ENCODE data around the gene OR9Q1. TPM values are rescaled to one million over a fixed set of nuclear protein-coding genes. Genes with fewer than 3 reads are reported as not detected.

The OR9Q1 gene
- total and polyA plus RNA-seq, 2 of the 13 experiments (the other 11 are each of a cell fraction or from before 2014, with no cell fraction given): not detected

DNA sequence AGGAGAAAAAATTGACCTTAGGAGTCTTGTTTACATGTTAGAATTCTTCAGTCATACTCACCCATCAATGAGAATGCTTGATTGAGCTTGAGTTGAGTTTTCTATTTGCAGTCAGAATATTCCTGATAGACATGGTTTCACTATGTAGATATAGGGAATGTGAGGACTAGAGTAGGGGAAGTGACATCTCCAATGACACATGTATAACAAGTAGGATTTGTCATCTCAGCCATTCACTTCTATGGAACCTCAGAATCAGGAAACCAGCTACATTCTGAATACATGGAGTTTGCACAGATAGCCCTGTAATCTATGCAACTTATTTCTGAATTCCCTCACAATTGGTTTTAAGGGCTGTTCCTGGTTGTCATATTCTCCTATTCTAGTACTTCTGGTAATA is 20.1 kb upstream of the OR9Q1 start (continued):
- TF ChIP-seq ZNF260 (CRISPR knock-in tag; IDR thresholded peaks at IDR 0.05; ENCODE audit: borderline replicate concordance, low read depth) (no peak), ERF (CRISPR knock-in tag; IDR thresholded peaks at IDR 0.05) (no peak), SNAPC2 (CRISPR knock-in tag; IDR thresholded peaks at IDR 0.05) (no peak), GTF3A (CRISPR knock-in tag; conservative IDR thresholded peaks at IDR 0.05) (no peak), BCL6 (CRISPR knock-in tag; IDR thresholded peaks at IDR 0.05) (no peak), AHR (CRISPR knock-in tag; IDR thresholded peaks at IDR 0.05) (no peak)

DNA sequence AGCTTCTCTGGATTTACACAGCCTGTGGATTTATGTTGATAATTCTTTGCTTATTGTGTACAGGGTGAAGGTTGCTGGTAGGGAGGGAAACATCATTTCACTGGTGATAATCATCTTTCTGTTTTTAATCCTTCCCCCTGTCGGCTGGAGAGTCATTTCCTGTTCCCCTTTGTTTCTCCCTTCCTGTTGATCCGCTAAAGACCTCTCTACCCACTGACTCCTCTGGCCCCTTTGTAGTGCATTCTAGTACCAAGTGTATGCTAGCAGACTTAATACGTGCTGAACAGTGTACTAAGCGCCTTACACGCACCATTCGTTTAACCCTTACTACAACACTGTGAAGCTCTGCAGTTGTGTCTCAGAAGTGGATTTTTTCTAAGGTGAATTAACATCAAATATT is 19.0 kb upstream of the OR9Q1 start:
- ChIA-PET POLR2A (interaction anchor here (0.5 kb wide), 1 partner anchor 369 kb away, joined by 3 read pairs; no protein-coding TSS in a partner anchor), CTCF (ENCODE audit: low intra/inter-chr PET ratio, low total read pairs) (no interaction called here)
- TF ChIP-seq TSC22D2 (CRISPR knock-in tag; IDR thresholded peaks at IDR 0.05; ENCODE audit: borderline replicate concordance) (no peak), SOX13 (IDR thresholded peaks at IDR 0.05) (no peak), SOX13 (CRISPR knock-in tag; conservative IDR thresholded peaks at IDR 0.05 in 1 of 2, IDR thresholded peaks at IDR 0.05 in 1 of 2) (peak in 1 of 2 experiments; percentile 28; a peak in 1 of 4 replicates), TP53 (CRISPR knock-in tag; conservative IDR thresholded peaks at IDR 0.05) (no peak), ZNF724P (CRISPR knock-in tag; IDR thresholded peaks at IDR 0.05; ENCODE audit: borderline replicate concordance) (no peak), ZNF652 (CRISPR knock-in tag; IDR thresholded peaks at IDR 0.05; ENCODE audit: borderline replicate concordance, low read depth) (peak; percentile 80; the same call in 1 of the 2 replicates), SOX5 (CRISPR knock-in tag; IDR thresholded peaks at IDR 0.05; ENCODE audit: borderline replicate concordance) (peak; percentile 33; the same call in 1 of the 2 replicates), MED1 (CRISPR knock-in tag; IDR thresholded peaks at IDR 0.05) (0 out of 2 replicates have a peak, but pooled peaks have one; percentile 37)
- TF ChIP-seq, protein P1, sequence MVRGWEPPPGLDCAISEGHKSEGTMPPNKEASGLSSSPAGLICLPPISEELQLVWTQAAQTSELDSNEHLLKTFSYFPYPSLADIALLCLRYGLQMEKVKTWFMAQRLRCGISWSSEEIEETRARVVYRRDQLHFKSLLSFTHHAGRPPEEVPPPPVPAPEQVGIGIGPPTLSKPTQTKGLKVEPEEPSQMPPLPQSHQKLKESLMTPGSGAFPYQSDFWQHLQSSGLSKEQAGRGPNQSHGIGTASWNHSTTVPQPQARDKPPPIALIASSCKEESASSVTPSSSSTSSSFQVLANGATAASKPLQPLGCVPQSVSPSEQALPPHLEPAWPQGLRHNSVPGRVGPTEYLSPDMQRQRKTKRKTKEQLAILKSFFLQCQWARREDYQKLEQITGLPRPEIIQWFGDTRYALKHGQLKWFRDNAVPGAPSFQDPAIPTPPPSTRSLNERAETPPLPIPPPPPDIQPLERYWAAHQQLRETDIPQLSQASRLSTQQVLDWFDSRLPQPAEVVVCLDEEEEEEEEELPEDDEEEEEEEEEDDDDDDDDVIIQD (CRISPR knock-in tag; IDR thresholded peaks at IDR 0.05; ENCODE audit: low read depth): peak; percentile 42; the same call in 1 of the 2 replicates
- TF ChIP-seq, protein P2, sequence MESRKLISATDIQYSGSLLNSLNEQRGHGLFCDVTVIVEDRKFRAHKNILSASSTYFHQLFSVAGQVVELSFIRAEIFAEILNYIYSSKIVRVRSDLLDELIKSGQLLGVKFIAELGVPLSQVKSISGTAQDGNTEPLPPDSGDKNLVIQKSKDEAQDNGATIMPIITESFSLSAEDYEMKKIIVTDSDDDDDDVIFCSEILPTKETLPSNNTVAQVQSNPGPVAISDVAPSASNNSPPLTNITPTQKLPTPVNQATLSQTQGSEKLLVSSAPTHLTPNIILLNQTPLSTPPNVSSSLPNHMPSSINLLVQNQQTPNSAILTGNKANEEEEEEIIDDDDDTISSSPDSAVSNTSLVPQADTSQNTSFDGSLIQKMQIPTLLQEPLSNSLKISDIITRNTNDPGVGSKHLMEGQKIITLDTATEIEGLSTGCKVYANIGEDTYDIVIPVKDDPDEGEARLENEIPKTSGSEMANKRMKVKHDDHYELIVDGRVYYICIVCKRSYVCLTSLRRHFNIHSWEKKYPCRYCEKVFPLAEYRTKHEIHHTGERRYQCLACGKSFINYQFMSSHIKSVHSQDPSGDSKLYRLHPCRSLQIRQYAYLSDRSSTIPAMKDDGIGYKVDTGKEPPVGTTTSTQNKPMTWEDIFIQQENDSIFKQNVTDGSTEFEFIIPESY (CRISPR knock-in tag; IDR thresholded peaks at IDR 0.05): peak; percentile 72
- TF ChIP-seq, protein P3, sequence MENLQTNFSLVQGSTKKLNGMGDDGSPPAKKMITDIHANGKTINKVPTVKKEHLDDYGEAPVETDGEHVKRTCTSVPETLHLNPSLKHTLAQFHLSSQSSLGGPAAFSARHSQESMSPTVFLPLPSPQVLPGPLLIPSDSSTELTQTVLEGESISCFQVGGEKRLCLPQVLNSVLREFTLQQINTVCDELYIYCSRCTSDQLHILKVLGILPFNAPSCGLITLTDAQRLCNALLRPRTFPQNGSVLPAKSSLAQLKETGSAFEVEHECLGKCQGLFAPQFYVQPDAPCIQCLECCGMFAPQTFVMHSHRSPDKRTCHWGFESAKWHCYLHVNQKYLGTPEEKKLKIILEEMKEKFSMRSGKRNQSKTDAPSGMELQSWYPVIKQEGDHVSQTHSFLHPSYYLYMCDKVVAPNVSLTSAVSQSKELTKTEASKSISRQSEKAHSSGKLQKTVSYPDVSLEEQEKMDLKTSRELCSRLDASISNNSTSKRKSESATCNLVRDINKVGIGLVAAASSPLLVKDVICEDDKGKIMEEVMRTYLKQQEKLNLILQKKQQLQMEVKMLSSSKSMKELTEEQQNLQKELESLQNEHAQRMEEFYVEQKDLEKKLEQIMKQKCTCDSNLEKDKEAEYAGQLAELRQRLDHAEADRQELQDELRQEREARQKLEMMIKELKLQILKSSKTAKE (CRISPR knock-in tag; IDR thresholded peaks at IDR 0.05; ENCODE audit: borderline replicate concordance): no peak
- Histone ChIP-seq H3K79me2 (ENCODE audit: insufficient read depth, low read length) (no peaks in the 10 kb centered on the region), H2AFZ (ENCODE audit: low read length) (no peak overlapping the region), H4K20me1 (ENCODE audit: insufficient read depth, low read length) (no peaks in the 10 kb centered on the region), H3K27me3 (ENCODE audit: control insufficient read depth in 1 of 2, insufficient read depth in 2 of 2, low read length in 2 of 2) (no peaks in the 10 kb centered on the region), H3K4me1 (ENCODE audit: insufficient read depth, low read length) (peaks cover 43% of the 10 kb centered on the region), H3K36me3 (replicated peaks in 1 of 2; ENCODE audit: control insufficient read depth in 1 of 2, insufficient read depth in 2 of 2, low read length in 2 of 2) (no peaks in the 10 kb centered on the region), H3K27ac (ENCODE audit: extremely low read length, insufficient read depth, low read length) (no peak overlapping the region), H3K4me3 (replicated peaks in 1 of 3; ENCODE audit: insufficient read depth in 1 of 3, low read depth in 2 of 3, low read length in 3 of 3) (no peak overlapping the region), H3K9ac (ENCODE audit: insufficient read depth, low read depth, low read length) (no peak overlapping the region), H3K9me3 (ENCODE audit: low read length) (no peaks in the 10 kb centered on the region; the same call in 1 of the 2 replicates), H3K4me2 (ENCODE audit: low read depth, low read length) (no peak overlapping the region)
- FAIRE-seq (no peak), ATAC-seq (no peak), DNase-seq (ENCODE audit: low spot score) (no peak)
- intact Hi-C loops (cut with micrococcal nuclease; ENCODE audit: unreplicated experiment): no loop called here
- WGBS (ENCODE audit: low lambda C conversion rate): 81% methylated on average over 6 of the region's 6 CpGs
- no TSS peak for BruUV-seq (replicated peaks)
- in situ Hi-C loops (cut with HindIII; ENCODE audit: extremely low pct_ligation_motif_present, low pct_unique_long_range_greater_than_20kb): no loop called here
